ENCODE results near the gene MMP25. TPM values are rescaled to one million over a fixed set of nuclear protein-coding genes. Genes with fewer than 3 reads are reported as not detected.

The MMP25 gene
- total and polyA plus RNA-seq, 10 of the 15 experiments (the other 5 are each of a cell fraction or from before 2014, with no cell fraction given), result 0.03 to 0.36 (median 0.13) TPM; not detected in 1

GRCh38 chr16:3065742-3066439 is 19.5 kb downstream of the MMP25 start:
- ChIA-PET POLR2A (interaction anchor here (1.1 to 2.7 kb wide), 3 partner anchors 10 to 73 kb away, joined by 4 to 38 read pairs (median 8); partner anchors contain the start of gene ZNF213), RAD21 (ENCODE audit: unreplicated experiment) (interaction anchor here (1.2 to 3.9 kb wide), 6 partner anchors 10 to 93 kb away, joined by 3 to 23 read pairs (median 6); partner anchors contain the start of gene ZSCAN10), SMC1A (ENCODE audit: uncharacterized antibody, unreplicated experiment) (interaction anchor here (1.0 to 6.1 kb wide), 6 partner anchors 10 to 63 kb away, joined by 3 to 52 read pairs (median 6); no protein-coding TSS in a partner anchor), CTCF (interaction anchor here (0.5 to 9.5 kb wide), 9 partner anchors 11 to 200 kb away, joined by 3 to 174 read pairs (median 5); no protein-coding TSS in a partner anchor)
- ATAC-seq (peak; percentile 7), DNase-seq (ENCODE audit: low read depth, low spot score) (no peak), FAIRE-seq (no peak)
- TF ChIP-seq PML (IDR thresholded peaks at IDR 0.05; ENCODE audit: low read length), result no peak
- no peak for TF ChIP-seq NBN (IDR thresholded peaks at IDR 0.05)
- TF ChIP-seq HDGF (IDR thresholded peaks at IDR 0.05), result 0 out of 2 replicates have a peak, but pooled peaks have one; percentile 6
- TF ChIP-seq, protein P1, sequence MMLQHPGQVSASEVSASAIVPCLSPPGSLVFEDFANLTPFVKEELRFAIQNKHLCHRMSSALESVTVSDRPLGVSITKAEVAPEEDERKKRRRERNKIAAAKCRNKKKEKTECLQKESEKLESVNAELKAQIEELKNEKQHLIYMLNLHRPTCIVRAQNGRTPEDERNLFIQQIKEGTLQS (IDR thresholded peaks at IDR 0.05; ENCODE audit: borderline replicate concordance, extremely low read depth, low read depth, low read length), result no peak
- TF ChIP-seq, protein P2, sequence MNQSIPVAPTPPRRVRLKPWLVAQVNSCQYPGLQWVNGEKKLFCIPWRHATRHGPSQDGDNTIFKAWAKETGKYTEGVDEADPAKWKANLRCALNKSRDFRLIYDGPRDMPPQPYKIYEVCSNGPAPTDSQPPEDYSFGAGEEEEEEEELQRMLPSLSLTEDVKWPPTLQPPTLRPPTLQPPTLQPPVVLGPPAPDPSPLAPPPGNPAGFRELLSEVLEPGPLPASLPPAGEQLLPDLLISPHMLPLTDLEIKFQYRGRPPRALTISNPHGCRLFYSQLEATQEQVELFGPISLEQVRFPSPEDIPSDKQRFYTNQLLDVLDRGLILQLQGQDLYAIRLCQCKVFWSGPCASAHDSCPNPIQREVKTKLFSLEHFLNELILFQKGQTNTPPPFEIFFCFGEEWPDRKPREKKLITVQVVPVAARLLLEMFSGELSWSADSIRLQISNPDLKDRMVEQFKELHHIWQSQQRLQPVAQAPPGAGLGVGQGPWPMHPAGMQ (IDR thresholded peaks at IDR 0.05; ENCODE audit: borderline replicate concordance), result no peak
- TF ChIP-seq, protein P3, sequence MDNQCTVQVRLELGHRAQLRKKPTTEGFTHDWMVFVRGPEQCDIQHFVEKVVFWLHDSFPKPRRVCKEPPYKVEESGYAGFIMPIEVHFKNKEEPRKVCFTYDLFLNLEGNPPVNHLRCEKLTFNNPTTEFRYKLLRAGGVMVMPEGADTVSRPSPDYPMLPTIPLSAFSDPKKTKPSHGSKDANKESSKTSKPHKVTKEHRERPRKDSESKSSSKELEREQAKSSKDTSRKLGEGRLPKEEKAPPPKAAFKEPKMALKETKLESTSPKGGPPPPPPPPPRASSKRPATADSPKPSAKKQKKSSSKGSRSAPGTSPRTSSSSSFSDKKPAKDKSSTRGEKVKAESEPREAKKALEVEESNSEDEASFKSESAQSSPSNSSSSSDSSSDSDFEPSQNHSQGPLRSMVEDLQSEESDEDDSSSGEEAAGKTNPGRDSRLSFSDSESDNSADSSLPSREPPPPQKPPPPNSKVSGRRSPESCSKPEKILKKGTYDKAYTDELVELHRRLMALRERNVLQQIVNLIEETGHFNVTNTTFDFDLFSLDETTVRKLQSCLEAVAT (IDR thresholded peaks at IDR 0.05), result peak; percentile 99
- 0 out of 2 replicates have a peak, but pooled peaks have one; percentile 10 for TF ChIP-seq LARP7 (IDR thresholded peaks at IDR 0.05)
- no peak for TF ChIP-seq NR2F1 (conservative IDR thresholded peaks at IDR 0.05)
- TF ChIP-seq HDAC6 (IDR thresholded peaks at IDR 0.05; ENCODE audit: unreplicated experiment), result no peak
- Histone ChIP-seq H3K27ac (ENCODE audit: control insufficient read depth, insufficient read depth) (peak overlapping the region; percentile 86), H3K4me1 (ENCODE audit: control insufficient read depth, insufficient read depth, low read length) (peaks cover 19% of the 10 kb centered on the region), H4K20me1 (ENCODE audit: control insufficient read depth, insufficient read depth) (no peaks in the 10 kb centered on the region), H3K9me3 (replicated peaks; ENCODE audit: control insufficient read depth, insufficient read depth, low read length) (no peaks in the 10 kb centered on the region; the same call in 2 of the 3 replicates), H3K4me3 (peak overlapping the region; percentile 62), H3K9ac (ENCODE audit: control insufficient read depth, insufficient read depth, low read length) (peak overlapping the region; percentile 75), H3K27me3 (replicated peaks in 1 of 2; ENCODE audit: control insufficient read depth in 2 of 2, insufficient read depth in 2 of 2, low read length in 1 of 2) (no peaks in the 10 kb centered on the region), H3K4me2 (ENCODE audit: control insufficient read depth, insufficient read depth) (peak overlapping the region; percentile 89), H3K79me2 (ENCODE audit: control insufficient read depth, insufficient read depth, low read length) (peaks cover 25% of the 10 kb centered on the region), H2AFZ (ENCODE audit: control insufficient read depth, low read depth, low read length) (peak overlapping the region; percentile 77), H3K36me3 (ENCODE audit: control insufficient read depth in 2 of 2, insufficient read depth in 2 of 2, low read length in 1 of 2) (no peaks in the 10 kb centered on the region; a peak in 2 of 4 replicates)
- 88% methylated on average over 26 of the region's 26 CpGs for WGBS (ENCODE audit: insufficient coverage, insufficient replicate concordance, low lambda C conversion rate, missing lambda C conversion rate)
- in situ Hi-C loops (cut with MboI), result no loop called here
- intact Hi-C loops (cut with micrococcal nuclease; ENCODE audit: unreplicated experiment), result no loop called here
- no TSS peak for BruUV-seq (replicated peaks)
